Stimulated activated CD8-positive, alpha-beta memory T cell treated with anti-CD3 and anti-CD28 coated beads, Interleukin-7, amount 100 ng/mL, for 1 hour (primary cell): ENCODE data around the gene CLCN6.

Source experiments
- DNase-seq, 2 donors: peaks; one replicate each; pipeline ENCODE4 v3.0.0-alpha.2; 2020; ENCODE audit warnings: low read depth in 2 of 2

The CLCN6 gene

GRCh38 chr1:11780380-11781147, 25.4 kb upstream of the CLCN6 start:
- DNase-seq, result no peak

- DNase-seq, result no peak
Observed at GRCh38 chr1:11781297-11781696, 24.7 kb upstream of the CLCN6 start.

GRCh38 chr1:11782127-11782708, 23.8 kb upstream of the CLCN6 start:
- DNase-seq, result no peak

DNA sequence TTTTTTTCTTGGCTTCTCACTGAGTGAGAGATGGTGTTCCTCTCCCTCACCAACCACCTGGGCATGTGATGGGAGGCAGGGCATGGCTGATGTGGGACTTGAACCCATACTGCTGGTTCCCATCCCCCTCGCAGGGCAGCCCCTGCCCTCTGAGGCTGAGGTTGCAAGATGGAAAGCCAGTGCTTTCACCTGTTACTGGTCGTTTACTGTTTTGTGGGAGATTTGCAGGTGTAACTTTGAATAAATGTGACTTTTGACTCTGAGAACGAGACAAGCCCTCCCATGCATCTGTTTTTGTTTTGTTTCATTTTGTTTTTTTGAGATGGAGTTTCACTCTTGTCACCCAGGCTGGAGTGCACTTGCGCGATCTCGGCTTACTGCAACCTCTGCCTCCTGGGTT, 22.4 kb upstream of the CLCN6 start:
- no peak for DNase-seq

DNA sequence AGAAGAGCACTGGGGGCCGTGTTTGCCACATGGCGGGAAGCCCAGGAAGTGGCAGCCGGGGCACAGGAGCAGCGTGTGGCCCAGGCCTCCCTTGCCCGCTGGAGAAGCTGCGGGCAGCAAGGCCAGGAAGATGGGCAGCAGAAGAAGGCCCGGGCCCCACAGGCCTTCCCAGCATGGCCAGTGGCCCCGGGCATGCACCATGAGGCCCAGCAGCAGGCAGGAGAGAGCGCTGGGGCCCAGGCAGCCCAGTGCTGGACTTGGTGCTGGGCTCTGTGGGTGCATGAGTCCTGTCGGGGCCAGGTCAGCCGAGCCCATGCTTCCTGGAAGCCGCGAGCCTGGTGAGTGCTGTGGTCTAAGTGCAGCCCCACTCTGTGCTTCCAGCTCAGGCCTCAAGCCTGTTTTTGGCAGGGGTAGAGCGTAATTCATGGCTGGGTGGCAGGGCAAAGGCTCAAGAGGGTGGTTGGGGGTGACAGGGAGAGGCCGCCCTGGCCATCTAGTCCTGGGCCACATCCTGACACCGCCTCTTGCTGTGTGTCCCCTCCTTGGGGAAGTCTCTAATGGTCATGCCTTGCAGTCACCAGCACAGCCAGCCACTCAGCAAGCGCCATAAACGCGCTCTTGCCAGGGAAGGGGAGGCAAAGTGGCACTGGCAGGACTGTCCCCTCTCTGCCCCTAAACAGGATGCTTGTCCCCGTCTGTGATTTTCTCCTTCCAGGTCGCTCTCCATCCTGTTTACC, 21.6 kb upstream of the CLCN6 start:
- DNase-seq, result no peak

DNA sequence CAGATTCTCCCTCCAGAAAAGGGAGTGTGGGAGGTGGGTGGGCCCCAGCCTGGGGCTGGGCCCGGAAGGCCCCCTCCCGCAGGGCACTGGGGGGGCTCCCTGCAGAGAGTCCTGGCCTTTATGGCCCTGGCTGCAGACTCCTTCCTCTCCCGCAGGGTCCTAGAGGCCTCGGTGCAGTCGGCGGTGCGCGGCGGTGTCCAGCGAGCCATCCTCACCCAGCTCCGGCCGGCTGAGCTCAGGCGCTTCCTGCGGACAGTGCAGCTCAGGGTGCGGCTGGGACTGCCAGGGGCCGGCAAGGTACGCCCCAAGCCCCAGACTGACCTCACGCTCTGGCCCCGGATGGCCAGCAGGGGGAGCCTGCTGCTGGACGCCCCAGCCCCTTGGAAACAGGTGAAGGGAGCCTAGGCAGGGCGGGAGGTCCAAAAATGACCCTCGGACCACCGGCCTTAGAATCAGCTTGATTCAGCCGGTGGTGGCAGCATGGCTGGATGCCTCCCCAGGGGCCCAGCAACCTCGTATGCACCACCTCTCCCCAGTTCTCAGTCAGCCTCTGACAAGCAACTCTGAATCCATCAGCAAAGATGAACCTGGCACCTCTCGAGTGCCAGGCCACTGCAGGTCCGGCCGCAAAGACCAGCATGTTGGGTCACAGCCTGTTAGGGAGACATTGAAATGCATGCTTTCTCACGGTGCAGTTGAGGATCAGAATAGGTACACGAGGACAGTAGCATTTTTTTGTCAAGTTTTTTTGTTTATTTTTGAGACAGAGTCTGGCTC, 20.8 kb upstream of the CLCN6 start:
- no peak for DNase-seq

GRCh38 chr1:11786168-11786567, 19.8 kb upstream of the CLCN6 start:
- DNase-seq, result no peak

- DNase-seq, result no peak
Observed at GRCh38 chr1:11787251-11787803, 18.7 kb upstream of the CLCN6 start.

DNA sequence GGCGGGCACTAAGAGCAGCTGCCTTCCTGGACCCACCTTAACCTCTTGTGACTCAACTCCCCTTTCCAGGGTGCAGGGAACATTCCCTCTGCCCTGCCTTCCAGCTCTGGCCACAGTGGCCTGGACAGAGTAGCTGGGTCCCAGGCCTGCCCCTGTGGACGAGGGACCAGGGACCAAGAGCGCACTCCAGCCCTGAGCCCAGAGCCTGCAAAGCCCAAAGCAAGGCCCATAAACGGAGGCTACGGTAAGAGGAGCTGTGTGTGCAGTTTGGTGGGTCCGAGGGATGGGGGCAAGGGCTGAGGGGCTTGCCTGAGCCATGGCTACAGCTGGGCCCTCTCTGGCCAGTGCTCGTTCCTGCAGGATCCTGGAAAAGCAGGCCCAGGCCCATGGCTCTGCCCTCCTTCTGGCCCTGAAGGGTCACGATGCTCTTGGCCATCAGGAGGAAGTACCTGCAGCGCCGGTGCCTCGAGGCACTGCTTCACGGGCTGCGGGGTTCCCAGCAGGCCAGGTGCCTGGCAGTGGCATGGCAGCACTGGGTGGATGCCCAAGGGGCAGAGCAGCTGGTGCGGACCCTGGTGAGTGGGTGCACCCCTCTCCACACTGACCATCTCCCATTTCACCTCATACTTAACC, 18.1 kb upstream of the CLCN6 start:
- no peak for DNase-seq

DNA sequence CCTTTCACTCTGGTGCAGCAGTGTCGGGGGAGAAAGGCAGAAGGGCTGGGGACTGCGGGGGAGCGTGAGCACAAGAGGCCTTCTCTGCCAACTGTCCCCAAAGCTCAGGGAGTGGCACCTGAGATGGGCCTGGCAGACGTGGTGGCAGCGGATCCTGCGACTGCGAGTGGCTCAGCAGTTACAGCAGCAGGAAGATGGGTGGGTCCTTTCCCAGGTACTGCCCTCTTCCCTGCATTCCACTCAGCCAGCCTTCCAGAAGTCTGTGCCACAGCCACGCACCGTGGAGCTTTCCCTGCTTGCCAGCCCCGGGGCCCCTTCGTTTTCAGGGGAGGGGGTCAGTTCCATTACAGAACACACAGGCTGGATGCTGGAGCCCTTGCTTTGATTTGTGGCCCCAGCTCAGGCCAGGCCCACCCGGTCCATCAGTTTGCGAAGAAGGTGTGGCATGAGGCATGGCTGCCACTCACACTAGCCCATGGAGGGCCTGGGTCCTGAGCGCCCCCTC, 17.4 kb upstream of the CLCN6 start:
- no peak for DNase-seq

- DNase-seq, result no peak
Observed at GRCh38 chr1:11789126-11790067, 16.6 kb upstream of the CLCN6 start.

- DNase-seq, result no peak
Observed at GRCh38 chr1:11790101-11790879, 15.7 kb upstream of the CLCN6 start.

- DNase-seq, result no peak
Observed at GRCh38 chr1:11790880-11791715, 14.9 kb upstream of the CLCN6 start.

DNA sequence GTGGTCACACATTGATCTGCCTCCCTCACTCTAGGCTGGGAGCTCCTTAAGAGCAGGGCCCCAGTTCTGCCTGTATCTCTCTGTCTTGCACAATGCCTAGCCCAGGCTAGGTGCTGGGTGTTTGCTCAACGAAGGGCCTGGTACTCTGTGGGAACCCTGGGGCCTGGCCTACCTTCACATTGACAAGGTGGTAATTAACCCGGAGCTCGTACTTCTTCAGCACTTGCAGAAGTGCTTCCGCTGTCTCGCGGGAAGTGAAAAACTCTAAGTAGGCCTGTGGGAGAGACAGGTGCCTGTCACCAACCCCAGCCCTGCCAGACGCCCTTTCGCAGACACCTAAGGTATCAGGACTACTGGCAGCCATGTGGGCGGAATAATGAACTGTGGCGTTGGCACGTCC, 13.9 kb upstream of the CLCN6 start:
- DNase-seq, result no peak

GRCh38 chr1:11793819-11794218, 12.2 kb upstream of the CLCN6 start:
- DNase-seq, result no peak

- no peak for DNase-seq
Observed at GRCh38 chr1:11794446-11795237, 11.3 kb upstream of the CLCN6 start.

DNA sequence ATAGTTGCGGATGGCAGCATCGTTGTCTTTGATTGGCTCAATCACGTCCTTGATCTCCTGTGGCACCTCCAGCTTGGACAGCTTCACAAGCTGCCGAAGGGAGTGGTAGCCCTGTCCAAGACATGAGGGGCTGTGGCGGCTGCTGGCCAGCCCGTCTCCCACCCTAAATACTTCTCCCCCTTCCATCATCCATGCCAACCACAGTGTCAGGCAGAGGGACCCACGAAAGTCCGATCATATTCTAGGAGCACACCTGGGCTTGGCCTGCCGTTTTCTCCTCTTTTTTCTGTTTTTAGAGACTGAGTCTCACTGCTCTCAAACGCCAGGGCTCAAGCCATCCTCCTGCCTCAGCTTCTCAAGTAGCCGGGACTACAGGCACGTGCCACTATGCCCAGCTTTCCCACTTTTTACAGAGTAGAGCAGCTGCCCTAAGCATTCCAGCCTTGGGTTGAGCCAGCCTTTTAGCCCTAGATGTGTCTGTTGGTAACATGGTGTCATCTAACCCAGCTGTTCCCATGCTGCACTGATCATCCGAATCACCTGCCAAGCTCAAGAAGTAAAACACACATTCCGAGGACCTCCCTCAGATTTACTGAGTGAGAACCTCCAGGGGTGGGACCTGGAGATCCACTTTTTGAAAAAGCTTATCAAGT, 10.6 kb upstream of the CLCN6 start:
- no peak for DNase-seq
